K562 (cell line): ENCODE results near the gene MRPL40. TPM values are rescaled to one million over a fixed set of nuclear protein-coding genes. Genes with fewer than 3 reads are reported as not detected.

Source experiments
- BHLHE40 ChIP-seq: IDR thresholded peaks from 2 replicates; pipeline ENCODE4 v1.6.1; 2011; ENCODE audit warnings: low read length, improper control_type of control experiment
- TCF3 ChIP-seq: sonication (generic); formaldehyde crosslinking; IDR thresholded peaks from 2 replicates; pipeline ENCODE4 v1.4.0; 2020; ENCODE audit warnings: mild to moderate bottlenecking, missing genetic modification reagents
- TGIF2 ChIP-seq: sonication (generic); formaldehyde crosslinking; IDR thresholded peaks from 2 replicates; pipeline ENCODE4 v1.8.1; 2022; ENCODE audit warnings: mild to moderate bottlenecking, missing genetic modification reagents, moderate library complexity
- polyA plus RNA-seq, 8 experiments: library from polyadenylated mRNA; depleted of rRNA in 4 of 8; stranded (reverse) in 5 of 8; unstranded in 3 of 8; fragments of >200 nt; fragmentation: Nextera tagmentation in 2 of 8; fragmentation: Illumina TruSeq in 1 of 8; extraction: Ambion mirVana in 2 of 8; extraction: Trizol in 1 of 8; gene quantifications; 2 replicates each; pipeline versions ENCODE4 v1.2.1 to v1.2.3, GENCODE V29; 2011 to 2014; ENCODE audit warnings: inconsistent platforms in 1 of 8, missing spikeins in 1 of 8
- total RNA-seq, 7 experiments: library from RNA; depleted of rRNA in 6 of 7; stranded (reverse); fragments of >200 nt in 6 of 7; fragmentation: Illumina TruSeq in 2 of 7; extraction: Trizol in 2 of 7; gene quantifications; 2 replicates each; pipeline versions ENCODE4 v1.2.1 to v1.2.3, GENCODE V29; 2011 to 2021; ENCODE audit warnings: low replicate concordance in 1 of 7
- TF ChIP-seq, protein P1 (sequence below): fragments of 200-800 bp; sonication (Bioruptor generic); IDR thresholded peaks from 2 replicates; pipeline ENCODE4 v1.6.1; 2016; ENCODE audit warnings: missing genetic modification characterization, missing compliant biosample characterization
- TF ChIP-seq, protein P2 (sequence below): fragments of 250-450 bp; sonication (Bioruptor Pico); IDR thresholded peaks from 2 replicates; pipeline ENCODE4 v1.5.0; 2021
- TF ChIP-seq, protein P3 (sequence below): sonication (generic); formaldehyde crosslinking; IDR thresholded peaks from 2 replicates; pipeline ENCODE4 v1.8.1; 2023; ENCODE audit warnings: missing genetic modification reagents, mild to moderate bottlenecking, borderline replicate concordance
- TF ChIP-seq, protein P4 (sequence below): fragments of 250-450 bp; sonication (Bioruptor Pico); IDR thresholded peaks from 2 replicates; pipeline ENCODE4 v1.4.0; 2020; ENCODE audit warnings: mild to moderate bottlenecking, moderate library complexity
- TF ChIP-seq, protein P5 (sequence below), 2 experiments: fragments of 200-800 bp in 1 of 2; sonication (Bioruptor generic) in 1 of 2; sonication (generic) in 1 of 2; formaldehyde crosslinking in 1 of 2; IDR thresholded peaks in 1 of 2; conservative IDR thresholded peaks in 1 of 2; 2 replicates each; pipeline versions ENCODE4 v1.5.0 to v1.6.1; 2016 to 2020; ENCODE audit warnings: missing compliant biosample characterization in 1 of 2, missing genetic modification characterization in 1 of 2, missing genetic modification reagents in 1 of 2

The MRPL40 gene
- total and polyA plus RNA-seq, 9 of the 15 experiments (the other 6 are each of a cell fraction or from before 2014, with no cell fraction given): 132 to 652 (median 208) TPM

DNA sequence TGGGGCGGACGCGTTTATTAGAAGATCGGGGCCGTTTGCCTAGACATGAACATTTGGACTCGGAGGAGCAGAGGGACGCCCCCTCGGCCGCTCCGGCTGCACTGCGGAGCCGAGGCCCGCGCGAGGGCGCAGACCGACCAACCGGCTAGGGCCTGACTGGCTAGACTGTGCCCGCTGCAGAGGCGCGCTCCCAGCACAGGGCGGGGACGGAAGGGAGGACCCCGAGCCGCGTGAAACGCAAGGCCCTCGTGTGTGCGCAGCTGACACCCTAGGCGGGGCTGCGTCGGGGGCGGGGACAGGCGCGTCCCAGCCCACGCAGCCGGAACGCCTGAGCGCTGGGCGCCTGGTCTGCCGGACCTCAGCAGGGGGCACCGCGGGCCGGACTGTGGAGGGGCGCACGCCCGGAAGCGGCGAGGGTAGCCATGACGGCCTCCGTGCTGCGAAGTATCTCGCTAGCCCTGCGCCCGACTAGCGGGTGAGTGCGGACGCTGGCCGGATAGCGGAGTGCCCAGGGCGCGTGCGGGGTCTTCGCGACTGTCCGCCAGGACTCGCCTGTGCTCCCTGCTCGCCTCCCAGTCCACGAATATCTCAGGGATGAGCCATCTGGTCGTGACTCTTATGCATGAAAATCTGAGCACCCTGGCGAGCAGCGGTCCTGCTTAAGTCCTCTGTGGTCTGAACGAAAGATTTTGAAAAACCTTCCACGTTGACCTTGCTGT is at the start of gene MRPL40 (continued):
- TF ChIP-seq, protein P1, sequence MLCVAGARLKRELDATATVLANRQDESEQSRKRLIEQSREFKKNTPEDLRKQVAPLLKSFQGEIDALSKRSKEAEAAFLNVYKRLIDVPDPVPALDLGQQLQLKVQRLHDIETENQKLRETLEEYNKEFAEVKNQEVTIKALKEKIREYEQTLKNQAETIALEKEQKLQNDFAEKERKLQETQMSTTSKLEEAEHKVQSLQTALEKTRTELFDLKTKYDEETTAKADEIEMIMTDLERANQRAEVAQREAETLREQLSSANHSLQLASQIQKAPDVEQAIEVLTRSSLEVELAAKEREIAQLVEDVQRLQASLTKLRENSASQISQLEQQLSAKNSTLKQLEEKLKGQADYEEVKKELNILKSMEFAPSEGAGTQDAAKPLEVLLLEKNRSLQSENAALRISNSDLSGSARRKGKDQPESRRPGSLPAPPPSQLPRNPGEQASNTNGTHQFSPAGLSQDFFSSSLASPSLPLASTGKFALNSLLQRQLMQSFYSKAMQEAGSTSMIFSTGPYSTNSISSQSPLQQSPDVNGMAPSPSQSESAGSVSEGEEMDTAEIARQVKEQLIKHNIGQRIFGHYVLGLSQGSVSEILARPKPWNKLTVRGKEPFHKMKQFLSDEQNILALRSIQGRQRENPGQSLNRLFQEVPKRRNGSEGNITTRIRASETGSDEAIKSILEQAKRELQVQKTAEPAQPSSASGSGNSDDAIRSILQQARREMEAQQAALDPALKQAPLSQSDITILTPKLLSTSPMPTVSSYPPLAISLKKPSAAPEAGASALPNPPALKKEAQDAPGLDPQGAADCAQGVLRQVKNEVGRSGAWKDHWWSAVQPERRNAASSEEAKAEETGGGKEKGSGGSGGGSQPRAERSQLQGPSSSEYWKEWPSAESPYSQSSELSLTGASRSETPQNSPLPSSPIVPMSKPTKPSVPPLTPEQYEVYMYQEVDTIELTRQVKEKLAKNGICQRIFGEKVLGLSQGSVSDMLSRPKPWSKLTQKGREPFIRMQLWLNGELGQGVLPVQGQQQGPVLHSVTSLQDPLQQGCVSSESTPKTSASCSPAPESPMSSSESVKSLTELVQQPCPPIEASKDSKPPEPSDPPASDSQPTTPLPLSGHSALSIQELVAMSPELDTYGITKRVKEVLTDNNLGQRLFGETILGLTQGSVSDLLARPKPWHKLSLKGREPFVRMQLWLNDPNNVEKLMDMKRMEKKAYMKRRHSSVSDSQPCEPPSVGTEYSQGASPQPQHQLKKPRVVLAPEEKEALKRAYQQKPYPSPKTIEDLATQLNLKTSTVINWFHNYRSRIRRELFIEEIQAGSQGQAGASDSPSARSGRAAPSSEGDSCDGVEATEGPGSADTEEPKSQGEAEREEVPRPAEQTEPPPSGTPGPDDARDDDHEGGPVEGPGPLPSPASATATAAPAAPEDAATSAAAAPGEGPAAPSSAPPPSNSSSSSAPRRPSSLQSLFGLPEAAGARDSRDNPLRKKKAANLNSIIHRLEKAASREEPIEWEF: no peak
- TF ChIP-seq BHLHE40: peak; percentile 94
- TF ChIP-seq TCF3 (CRISPR knock-in tag): no peak
- TF ChIP-seq, protein P2, sequence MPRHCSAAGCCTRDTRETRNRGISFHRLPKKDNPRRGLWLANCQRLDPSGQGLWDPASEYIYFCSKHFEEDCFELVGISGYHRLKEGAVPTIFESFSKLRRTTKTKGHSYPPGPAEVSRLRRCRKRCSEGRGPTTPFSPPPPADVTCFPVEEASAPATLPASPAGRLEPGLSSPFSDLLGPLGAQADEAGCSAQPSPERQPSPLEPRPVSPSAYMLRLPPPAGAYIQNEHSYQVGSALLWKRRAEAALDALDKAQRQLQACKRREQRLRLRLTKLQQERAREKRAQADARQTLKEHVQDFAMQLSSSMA (CRISPR knock-in tag): no peak
- TF ChIP-seq, protein P3, sequence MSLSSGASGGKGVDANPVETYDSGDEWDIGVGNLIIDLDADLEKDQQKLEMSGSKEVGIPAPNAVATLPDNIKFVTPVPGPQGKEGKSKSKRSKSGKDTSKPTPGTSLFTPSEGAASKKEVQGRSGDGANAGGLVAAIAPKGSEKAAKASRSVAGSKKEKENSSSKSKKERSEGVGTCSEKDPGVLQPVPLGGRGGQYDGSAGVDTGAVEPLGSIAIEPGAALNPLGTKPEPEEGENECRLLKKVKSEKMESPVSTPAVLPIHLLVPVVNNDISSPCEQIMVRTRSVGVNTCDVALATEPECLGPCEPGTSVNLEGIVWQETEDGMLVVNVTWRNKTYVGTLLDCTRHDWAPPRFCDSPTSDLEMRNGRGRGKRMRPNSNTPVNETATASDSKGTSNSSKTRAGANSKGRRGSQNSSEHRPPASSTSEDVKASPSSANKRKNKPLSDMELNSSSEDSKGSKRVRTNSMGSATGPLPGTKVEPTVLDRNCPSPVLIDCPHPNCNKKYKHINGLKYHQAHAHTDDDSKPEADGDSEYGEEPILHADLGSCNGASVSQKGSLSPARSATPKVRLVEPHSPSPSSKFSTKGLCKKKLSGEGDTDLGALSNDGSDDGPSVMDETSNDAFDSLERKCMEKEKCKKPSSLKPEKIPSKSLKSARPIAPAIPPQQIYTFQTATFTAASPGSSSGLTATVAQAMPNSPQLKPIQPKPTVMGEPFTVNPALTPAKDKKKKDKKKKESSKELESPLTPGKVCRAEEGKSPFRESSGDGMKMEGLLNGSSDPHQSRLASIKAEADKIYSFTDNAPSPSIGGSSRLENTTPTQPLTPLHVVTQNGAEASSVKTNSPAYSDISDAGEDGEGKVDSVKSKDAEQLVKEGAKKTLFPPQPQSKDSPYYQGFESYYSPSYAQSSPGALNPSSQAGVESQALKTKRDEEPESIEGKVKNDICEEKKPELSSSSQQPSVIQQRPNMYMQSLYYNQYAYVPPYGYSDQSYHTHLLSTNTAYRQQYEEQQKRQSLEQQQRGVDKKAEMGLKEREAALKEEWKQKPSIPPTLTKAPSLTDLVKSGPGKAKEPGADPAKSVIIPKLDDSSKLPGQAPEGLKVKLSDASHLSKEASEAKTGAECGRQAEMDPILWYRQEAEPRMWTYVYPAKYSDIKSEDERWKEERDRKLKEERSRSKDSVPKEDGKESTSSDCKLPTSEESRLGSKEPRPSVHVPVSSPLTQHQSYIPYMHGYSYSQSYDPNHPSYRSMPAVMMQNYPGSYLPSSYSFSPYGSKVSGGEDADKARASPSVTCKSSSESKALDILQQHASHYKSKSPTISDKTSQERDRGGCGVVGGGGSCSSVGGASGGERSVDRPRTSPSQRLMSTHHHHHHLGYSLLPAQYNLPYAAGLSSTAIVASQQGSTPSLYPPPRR (CRISPR knock-in tag): no peak
- TF ChIP-seq, protein P4, sequence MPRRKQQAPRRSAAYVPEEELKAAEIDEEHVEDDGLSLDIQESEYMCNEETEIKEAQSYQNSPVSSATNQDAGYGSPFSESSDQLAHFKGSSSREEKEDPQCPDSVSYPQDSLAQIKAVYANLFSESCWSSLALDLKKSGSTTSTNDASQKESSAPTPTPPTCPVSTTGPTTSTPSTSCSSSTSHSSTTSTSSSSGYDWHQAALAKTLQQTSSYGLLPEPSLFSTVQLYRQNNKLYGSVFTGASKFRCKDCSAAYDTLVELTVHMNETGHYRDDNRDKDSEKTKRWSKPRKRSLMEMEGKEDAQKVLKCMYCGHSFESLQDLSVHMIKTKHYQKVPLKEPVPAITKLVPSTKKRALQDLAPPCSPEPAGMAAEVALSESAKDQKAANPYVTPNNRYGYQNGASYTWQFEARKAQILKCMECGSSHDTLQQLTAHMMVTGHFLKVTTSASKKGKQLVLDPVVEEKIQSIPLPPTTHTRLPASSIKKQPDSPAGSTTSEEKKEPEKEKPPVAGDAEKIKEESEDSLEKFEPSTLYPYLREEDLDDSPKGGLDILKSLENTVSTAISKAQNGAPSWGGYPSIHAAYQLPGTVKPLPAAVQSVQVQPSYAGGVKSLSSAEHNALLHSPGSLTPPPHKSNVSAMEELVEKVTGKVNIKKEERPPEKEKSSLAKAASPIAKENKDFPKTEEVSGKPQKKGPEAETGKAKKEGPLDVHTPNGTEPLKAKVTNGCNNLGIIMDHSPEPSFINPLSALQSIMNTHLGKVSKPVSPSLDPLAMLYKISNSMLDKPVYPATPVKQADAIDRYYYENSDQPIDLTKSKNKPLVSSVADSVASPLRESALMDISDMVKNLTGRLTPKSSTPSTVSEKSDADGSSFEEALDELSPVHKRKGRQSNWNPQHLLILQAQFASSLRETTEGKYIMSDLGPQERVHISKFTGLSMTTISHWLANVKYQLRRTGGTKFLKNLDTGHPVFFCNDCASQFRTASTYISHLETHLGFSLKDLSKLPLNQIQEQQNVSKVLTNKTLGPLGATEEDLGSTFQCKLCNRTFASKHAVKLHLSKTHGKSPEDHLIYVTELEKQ (CRISPR knock-in tag): peak; percentile 76
- TF ChIP-seq, protein P5, sequence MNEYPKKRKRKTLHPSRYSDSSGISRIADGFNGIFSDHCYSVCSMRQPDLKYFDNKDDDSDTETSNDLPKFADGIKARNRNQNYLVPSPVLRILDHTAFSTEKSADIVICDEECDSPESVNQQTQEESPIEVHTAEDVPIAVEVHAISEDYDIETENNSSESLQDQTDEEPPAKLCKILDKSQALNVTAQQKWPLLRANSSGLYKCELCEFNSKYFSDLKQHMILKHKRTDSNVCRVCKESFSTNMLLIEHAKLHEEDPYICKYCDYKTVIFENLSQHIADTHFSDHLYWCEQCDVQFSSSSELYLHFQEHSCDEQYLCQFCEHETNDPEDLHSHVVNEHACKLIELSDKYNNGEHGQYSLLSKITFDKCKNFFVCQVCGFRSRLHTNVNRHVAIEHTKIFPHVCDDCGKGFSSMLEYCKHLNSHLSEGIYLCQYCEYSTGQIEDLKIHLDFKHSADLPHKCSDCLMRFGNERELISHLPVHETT (CRISPR knock-in tag; conservative IDR thresholded peaks at IDR 0.05 in 1 of 2, IDR thresholded peaks at IDR 0.05 in 1 of 2): no peak
- no peak for TF ChIP-seq TGIF2 (CRISPR knock-in tag)
